Right lung (tissue), 5 donors: ENCODE measurements around the gene MAGEL2. TPM values are rescaled to one million over a fixed set of nuclear protein-coding genes. Genes with fewer than 3 reads are reported as not detected.
"Not testable (repeated sequence)": the region's sequence is repeated elsewhere in the genome, so short reads cannot be mapped to it uniquely, and the experiment has no call there.

Experiments used
- DNase-seq, 2 donors: peaks; one replicate each; pipeline ENCODE4 v3.0.0-alpha.2; 2013
- polyA plus RNA-seq, 5 donors: library from polyadenylated mRNA; unstranded; fragments of 120-200 nt; gene quantifications; one replicate each; pipeline versions ENCODE4 v1.2.1 to v1.2.3, GENCODE V29; 2013; ENCODE audit warnings: inconsistent platforms in 1 of 5, low replicate concordance in 1 of 5; ENCODE audit not compliant: insufficient read length in 5 of 5, insufficient read depth in 1 of 5

MAGEL2 gene
- polyA plus RNA-seq, 5 donors, result 2.8 to 6.0 (median 3.8) TPM

- no peak for DNase-seq
Observed at GRCh38 chr15:23628612-23629233, 18.9 kb downstream of the MAGEL2 start.

DNA sequence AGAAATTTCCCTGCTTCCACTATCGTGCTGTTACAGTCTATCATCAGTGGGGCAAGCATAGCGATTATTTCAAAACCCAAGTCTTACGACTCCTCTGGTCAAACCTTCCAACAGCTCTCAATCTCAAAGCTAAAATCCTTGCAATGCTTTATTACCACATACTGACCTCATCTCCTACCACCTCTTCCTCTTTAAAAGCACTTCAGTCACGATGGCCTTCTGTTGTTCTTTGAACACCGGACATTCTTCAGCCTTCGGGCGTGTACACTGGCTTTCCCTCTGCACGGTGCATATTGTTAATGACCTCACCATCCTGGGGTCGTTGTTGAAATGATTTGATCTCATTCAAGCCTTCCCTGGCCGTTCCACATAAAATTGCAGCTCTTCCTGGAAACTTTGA lies 31.1 kb downstream of the MAGEL2 start:
- DNase-seq, result no peak

DNA sequence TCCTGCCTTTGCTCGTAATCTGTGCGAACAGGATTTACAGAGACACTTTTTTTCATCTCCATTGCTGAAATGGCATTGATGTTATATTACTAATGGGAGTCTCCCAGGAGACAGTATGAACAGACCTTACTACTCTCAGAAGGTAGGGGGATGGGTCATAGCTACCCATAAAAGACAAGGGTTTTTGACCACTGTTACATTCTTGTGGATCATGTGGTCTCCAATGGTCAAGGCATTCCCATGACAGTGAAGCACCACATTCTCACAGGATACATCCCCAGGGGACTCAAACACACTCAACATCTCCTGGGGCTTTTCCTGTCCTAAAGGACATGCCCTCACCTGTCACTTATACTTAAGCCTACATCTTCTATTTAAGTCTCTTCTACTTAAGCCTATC lies 41.4 kb downstream of the MAGEL2 start:
- DNase-seq, result no peak

DNA sequence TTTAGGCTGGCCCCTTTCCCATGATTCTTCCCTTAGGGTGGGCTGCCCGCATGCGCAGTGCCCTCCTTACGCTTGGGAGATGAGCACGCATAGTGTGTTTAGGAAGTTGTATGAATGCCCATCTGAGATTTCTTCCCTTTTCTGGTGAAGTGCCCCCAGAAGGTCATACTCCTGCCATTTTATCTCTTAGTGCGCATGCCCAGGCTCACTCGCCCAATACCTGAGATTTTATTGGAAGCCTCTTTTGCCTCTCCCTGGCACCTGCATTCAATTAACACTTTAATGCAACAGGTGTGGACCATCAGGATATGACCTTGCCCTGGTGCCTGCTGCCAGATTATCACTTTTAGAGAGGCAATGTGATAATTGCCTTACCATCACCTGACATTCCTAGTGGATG lies 45.5 kb downstream of the MAGEL2 start:
- DNase-seq, result no peak

GRCh38 chr15:23599053-23599452 lies 48.6 kb downstream of the MAGEL2 start:
- DNase-seq, result no peak

GRCh38 chr15:23597278-23597677 lies 50.4 kb downstream of the MAGEL2 start:
- not testable (repeated sequence) for DNase-seq

DNA sequence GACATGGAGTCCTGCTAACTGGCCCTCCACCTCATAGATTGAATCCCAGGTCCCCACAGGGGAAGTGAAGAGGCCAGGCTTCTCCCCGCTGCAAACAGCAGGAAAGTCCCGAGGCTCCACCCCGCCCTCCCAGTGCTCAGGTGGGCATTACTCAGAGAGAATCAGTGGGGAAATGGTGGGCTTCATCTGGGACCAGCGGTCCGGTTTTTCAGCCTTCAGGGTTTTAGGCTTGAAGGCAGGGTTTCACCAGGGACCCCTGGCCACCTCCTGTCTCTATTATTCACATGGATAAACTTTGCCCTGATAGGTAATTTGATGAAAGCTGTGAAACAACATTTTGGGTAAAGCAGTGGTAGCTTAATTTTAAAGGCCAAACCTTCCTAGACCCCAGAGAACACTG lies 50.9 kb downstream of the MAGEL2 start:
- no peak for DNase-seq

- DNase-seq, result no peak
Observed at GRCh38 chr15:23595368-23595767, 52.3 kb downstream of the MAGEL2 start.

DNA sequence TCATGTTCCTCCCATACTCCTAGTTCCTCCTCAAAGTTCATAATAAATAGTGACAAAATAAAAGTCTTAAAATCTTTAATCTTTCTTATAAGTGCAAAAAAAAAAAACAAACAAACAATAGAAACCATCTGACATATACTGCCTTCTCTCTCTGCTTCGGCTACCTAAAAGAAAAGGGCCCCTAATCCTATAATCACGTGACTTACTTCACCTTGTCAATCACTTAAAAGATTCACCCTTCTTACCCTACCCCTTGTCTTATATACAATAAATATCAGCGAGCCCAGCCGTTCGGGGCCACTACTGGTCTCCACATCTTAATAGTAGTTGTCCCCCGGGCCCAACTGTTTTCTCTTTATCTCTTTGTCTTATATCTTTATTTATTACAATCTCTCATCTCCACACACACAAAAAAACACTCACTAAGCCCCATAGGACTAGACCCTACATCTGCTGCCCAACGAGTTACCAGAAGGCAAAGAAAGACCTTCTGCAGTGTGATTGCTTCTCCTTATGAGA lies 53.4 kb downstream of the MAGEL2 start:
- DNase-seq, result no peak

Other genes with a start within 250 kb of the MAGEL2 start
- gene GOLGA6L2, start 200.6 kb downstream of the MAGEL2 start, polyA plus RNA-seq, result not detected
- 10 to 100 TPM in 1 of 5 donors, 1 to 10 TPM in 2, under 1 TPM in 2; 0.27 to 12.3 (median 1.3) TPM for gene MKRN3, start 82.2 kb downstream of the MAGEL2 start, polyA plus RNA-seq
- 100 to 1,000 TPM in 2 of 5 donors, 10 to 100 TPM in 3; 83.9 to 131 (median 93.4) TPM for gene NDN, start 39.4 kb upstream of the MAGEL2 start, polyA plus RNA-seq